Stimulated activated CD8-positive, alpha-beta memory T cell treated with anti-CD3 and anti-CD28 coated beads, Interleukin-12 subunit alpha, Interleukin-12 subunit beta, amount 100 ng/mL, for 1 hour (primary cell): ENCODE results near the gene KCNJ11.
"Not testable (repeated sequence)": the region's sequence is repeated elsewhere in the genome, so short reads cannot be mapped to it uniquely, and the experiment has no call there.

Experiments used
- DNase-seq: peaks from one replicate; pipeline ENCODE4 v3.0.0-alpha.2; 2020; ENCODE audit warnings: low read depth

The KCNJ11 gene

GRCh38 chr11:17388609-17389210 lies at the start of gene KCNJ11:
Gene KCNJ11, minus strand, starts transcription at chr11:17388659. Its CDS starts 568 bp downstream, at chr11:17388091.
- no peak for DNase-seq

- DNase-seq = no peak
Observed at GRCh38 chr11:17437366-17437765, 48.9 kb upstream of the KCNJ11 start.

- DNase-seq = no peak
Observed at GRCh38 chr11:17434108-17434507, 45.6 kb upstream of the KCNJ11 start.

- DNase-seq = no peak
Observed at GRCh38 chr11:17432002-17432401, 43.5 kb upstream of the KCNJ11 start.

GRCh38 chr11:17431139-17431538 lies 42.7 kb upstream of the KCNJ11 start:
- DNase-seq = no peak

- DNase-seq = no peak
Observed at GRCh38 chr11:17430616-17431015, 42.2 kb upstream of the KCNJ11 start.

- DNase-seq = no peak
Observed at GRCh38 chr11:17428925-17429324, 40.5 kb upstream of the KCNJ11 start.

GRCh38 chr11:17428261-17428660 lies 39.8 kb upstream of the KCNJ11 start:
- DNase-seq = no peak

- not testable (repeated sequence) for DNase-seq
Observed at GRCh38 chr11:17426233-17426632, 37.8 kb upstream of the KCNJ11 start.

- no peak for DNase-seq
Observed at GRCh38 chr11:17423533-17424310, 35.3 kb upstream of the KCNJ11 start.

GRCh38 chr11:17421781-17422180 lies 33.3 kb upstream of the KCNJ11 start:
- DNase-seq = no peak

- DNase-seq = no peak
Observed at GRCh38 chr11:17418444-17419081, 30.1 kb upstream of the KCNJ11 start.

- DNase-seq = no peak
Observed at GRCh38 chr11:17416492-17416891, 28.0 kb upstream of the KCNJ11 start.

GRCh38 chr11:17415523-17416104 lies 27.2 kb upstream of the KCNJ11 start:
- no peak for DNase-seq

- no peak for DNase-seq
Observed at GRCh38 chr11:17414992-17415391, 26.5 kb upstream of the KCNJ11 start.

GRCh38 chr11:17414317-17414737 lies 25.9 kb upstream of the KCNJ11 start:
- no peak for DNase-seq

- DNase-seq = no peak
Observed at GRCh38 chr11:17413414-17414316, 25.2 kb upstream of the KCNJ11 start.

GRCh38 chr11:17412488-17413180 lies 24.2 kb upstream of the KCNJ11 start:
- DNase-seq = no peak

- DNase-seq = no peak
Observed at GRCh38 chr11:17411418-17411817, 23.0 kb upstream of the KCNJ11 start.

- DNase-seq = no peak
Observed at GRCh38 chr11:17410606-17411379, 22.3 kb upstream of the KCNJ11 start.
